ENCODE results near the gene USP17L21.
"Not testable (repeated sequence)": the region's sequence is repeated elsewhere in the genome, so short reads cannot be mapped to it uniquely, and the experiment has no call there.

DNA sequence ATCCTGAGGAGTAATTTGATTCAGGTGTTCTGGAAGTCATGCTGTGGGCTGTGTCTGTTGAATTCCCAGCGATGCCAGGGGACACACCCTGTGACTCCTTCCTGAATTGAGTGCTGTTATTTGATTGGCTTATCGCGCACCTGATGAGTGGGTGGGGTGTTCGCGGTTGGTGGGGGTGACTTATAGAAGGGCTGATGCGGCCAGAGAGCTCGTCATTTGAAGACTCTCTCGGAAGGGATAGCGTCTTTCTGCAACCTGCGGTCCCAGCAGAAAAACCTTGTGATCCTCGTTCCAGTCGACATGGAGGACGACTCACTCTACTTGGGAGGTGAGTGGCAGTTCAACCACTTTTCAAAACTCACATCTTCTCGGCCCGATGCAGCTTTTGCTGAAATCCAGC is 4.8 kb upstream of the USP17L21 start, which contains the start of gene USP17L20:
- TF ChIP-seq EP300 (IDR thresholded peaks at IDR 0.05; ENCODE audit: borderline replicate concordance); TAF1 (IDR thresholded peaks at IDR 0.05; ENCODE audit: low read depth): not testable (repeated sequence)
- TF ChIP-seq, protein P1, sequence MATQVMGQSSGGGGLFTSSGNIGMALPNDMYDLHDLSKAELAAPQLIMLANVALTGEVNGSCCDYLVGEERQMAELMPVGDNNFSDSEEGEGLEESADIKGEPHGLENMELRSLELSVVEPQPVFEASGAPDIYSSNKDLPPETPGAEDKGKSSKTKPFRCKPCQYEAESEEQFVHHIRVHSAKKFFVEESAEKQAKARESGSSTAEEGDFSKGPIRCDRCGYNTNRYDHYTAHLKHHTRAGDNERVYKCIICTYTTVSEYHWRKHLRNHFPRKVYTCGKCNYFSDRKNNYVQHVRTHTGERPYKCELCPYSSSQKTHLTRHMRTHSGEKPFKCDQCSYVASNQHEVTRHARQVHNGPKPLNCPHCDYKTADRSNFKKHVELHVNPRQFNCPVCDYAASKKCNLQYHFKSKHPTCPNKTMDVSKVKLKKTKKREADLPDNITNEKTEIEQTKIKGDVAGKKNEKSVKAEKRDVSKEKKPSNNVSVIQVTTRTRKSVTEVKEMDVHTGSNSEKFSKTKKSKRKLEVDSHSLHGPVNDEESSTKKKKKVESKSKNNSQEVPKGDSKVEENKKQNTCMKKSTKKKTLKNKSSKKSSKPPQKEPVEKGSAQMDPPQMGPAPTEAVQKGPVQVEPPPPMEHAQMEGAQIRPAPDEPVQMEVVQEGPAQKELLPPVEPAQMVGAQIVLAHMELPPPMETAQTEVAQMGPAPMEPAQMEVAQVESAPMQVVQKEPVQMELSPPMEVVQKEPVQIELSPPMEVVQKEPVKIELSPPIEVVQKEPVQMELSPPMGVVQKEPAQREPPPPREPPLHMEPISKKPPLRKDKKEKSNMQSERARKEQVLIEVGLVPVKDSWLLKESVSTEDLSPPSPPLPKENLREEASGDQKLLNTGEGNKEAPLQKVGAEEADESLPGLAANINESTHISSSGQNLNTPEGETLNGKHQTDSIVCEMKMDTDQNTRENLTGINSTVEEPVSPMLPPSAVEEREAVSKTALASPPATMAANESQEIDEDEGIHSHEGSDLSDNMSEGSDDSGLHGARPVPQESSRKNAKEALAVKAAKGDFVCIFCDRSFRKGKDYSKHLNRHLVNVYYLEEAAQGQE (IDR thresholded peaks at IDR 0.05; ENCODE audit: low read depth), result not testable (repeated sequence)
